Measurements from ENCODE around the gene SRGN. TPM values are rescaled to one million over a fixed set of nuclear protein-coding genes. Genes with fewer than 3 reads are reported as not detected.
A peak's percentile ranks its signal among the peaks of the same experiment; 100 is the strongest.

SRGN gene
- total and polyA plus RNA-seq, 12 donors = 16.5 to 156 (median 98.4) TPM

DNA sequence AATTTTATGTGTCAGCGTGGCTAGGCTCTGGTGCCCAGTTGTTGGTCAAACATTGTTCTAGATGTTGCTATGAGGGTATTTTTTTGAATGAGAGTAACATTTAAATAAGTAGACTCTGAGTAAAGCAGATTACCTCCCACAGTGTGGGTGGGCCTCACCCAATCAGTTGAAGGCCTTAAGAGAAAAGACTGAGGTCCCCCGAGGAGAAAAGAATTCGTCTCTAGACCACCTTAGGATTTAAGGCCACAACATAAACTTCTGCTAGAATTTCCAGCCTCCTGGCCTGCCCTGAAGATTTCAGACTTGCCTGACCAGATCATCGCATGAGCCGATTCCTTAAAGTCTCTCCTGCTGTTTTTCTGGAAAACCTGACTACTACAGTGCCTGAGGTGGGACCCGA lies 45.1 kb upstream of the SRGN start:
- WGBS, 4 donors = 88 to 94% (median 90%) methylated on average over 3 to 6 of the region's 6 CpGs
- Histone ChIP-seq H3K36me3 (replicated peaks in 1 of 2) (no peaks in the 10 kb centered on the region), H3K27me3 (no peaks in the 10 kb centered on the region), H3K27ac (no peak overlapping the region), H3K4me1 (replicated peaks in 1 of 2) (no peaks in the 10 kb centered on the region), H3K4me3 (no peak overlapping the region), H3K9me3 (replicated peaks in 1 of 3) (no peaks in the 10 kb centered on the region)
- TF ChIP-seq, protein P1, sequence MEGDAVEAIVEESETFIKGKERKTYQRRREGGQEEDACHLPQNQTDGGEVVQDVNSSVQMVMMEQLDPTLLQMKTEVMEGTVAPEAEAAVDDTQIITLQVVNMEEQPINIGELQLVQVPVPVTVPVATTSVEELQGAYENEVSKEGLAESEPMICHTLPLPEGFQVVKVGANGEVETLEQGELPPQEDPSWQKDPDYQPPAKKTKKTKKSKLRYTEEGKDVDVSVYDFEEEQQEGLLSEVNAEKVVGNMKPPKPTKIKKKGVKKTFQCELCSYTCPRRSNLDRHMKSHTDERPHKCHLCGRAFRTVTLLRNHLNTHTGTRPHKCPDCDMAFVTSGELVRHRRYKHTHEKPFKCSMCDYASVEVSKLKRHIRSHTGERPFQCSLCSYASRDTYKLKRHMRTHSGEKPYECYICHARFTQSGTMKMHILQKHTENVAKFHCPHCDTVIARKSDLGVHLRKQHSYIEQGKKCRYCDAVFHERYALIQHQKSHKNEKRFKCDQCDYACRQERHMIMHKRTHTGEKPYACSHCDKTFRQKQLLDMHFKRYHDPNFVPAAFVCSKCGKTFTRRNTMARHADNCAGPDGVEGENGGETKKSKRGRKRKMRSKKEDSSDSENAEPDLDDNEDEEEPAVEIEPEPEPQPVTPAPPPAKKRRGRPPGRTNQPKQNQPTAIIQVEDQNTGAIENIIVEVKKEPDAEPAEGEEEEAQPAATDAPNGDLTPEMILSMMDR (IDR thresholded peaks at IDR 0.05) = no peak
- no peak for DNase-seq
- intact Hi-C loops (cut with DNase I) = no loop called here

DNA sequence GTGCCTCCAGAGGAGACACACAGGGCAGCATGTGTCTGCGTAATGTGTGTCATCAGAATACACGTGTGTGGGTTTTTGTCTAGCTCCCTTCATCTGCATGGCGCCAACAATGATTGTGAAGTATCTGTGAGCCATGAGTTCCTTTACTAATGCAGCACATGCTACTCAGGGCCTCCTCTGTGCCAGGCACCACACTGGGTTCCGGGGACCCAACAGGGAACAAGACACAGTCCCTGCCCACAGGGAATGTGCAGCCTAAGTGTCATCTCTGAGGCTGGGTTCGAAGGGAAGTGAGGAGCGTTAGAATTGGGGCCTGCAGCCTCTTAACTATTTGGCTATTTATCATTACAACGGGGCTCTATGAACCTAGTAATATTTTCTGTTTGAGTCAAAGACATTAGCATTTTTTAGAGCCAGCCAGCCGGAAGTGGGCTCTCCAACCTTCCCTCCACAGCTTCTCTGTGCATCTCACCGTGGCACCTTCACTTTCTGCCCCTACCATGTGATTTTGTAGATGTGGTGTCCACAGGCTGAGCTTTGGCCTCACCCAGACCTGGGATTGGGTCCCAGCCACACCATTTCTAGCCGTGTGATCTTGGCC lies 43.9 kb upstream of the SRGN start:
- Histone ChIP-seq H3K4me1 (replicated peaks in 1 of 2) (no peaks in the 10 kb centered on the region), H3K27me3 (no peaks in the 10 kb centered on the region), H3K4me3 (no peak overlapping the region), H3K27ac (peak overlapping the region in 1 of 5 donors; percentile 49), H3K36me3 (replicated peaks in 1 of 2) (no peaks in the 10 kb centered on the region), H3K9me3 (replicated peaks in 1 of 3) (no peaks in the 10 kb centered on the region)
- DNase-seq = no peak
- intact Hi-C loops (cut with DNase I) = no loop called here
- 64 to 70% (median 68%) methylated on average over 9 to 10 of the region's 10 CpGs for WGBS, 4 donors
- no peak for TF ChIP-seq POLR2A (IDR thresholded peaks at IDR 0.05)
- TF ChIP-seq, protein P1 (IDR thresholded peaks at IDR 0.05) = no peak

DNA sequence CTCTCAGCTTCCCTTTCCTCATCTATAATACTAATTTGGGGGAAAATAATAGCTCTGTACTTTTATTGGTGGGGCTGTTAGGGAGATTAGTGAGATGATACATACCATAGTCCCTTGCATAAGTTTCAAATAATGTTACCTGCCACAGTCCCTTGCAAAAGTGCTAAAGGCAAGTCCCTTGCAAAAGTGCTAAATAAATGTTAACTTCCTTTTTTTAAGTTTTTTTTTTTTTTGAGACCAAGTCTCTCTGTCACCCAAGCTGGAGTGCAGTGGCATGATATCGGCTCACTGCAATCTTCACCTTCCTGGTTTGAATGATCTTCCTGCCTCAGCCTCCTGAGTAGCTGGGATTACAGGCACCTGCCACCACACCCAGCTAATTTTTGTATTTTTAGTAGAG lies 43.4 kb upstream of the SRGN start:
- no peak for TF ChIP-seq POLR2A (IDR thresholded peaks at IDR 0.05)
- TF ChIP-seq, protein P1 (IDR thresholded peaks at IDR 0.05) = no peak
- Histone ChIP-seq H3K27me3 (no peaks in the 10 kb centered on the region), H3K9me3 (replicated peaks in 1 of 3) (no peaks in the 10 kb centered on the region), H3K36me3 (replicated peaks in 1 of 2) (no peaks in the 10 kb centered on the region), H3K4me1 (replicated peaks in 1 of 2) (no peaks in the 10 kb centered on the region), H3K27ac (peak overlapping the region in 2 of 5 donors; percentile 49 to 62), H3K4me3 (no peak overlapping the region)
- intact Hi-C loops (cut with DNase I) = no loop called here
- no peak for DNase-seq
- WGBS, 4 donors = 67 to 88% (median 73%) methylated on average over 1 of the region's 1 CpG

DNA sequence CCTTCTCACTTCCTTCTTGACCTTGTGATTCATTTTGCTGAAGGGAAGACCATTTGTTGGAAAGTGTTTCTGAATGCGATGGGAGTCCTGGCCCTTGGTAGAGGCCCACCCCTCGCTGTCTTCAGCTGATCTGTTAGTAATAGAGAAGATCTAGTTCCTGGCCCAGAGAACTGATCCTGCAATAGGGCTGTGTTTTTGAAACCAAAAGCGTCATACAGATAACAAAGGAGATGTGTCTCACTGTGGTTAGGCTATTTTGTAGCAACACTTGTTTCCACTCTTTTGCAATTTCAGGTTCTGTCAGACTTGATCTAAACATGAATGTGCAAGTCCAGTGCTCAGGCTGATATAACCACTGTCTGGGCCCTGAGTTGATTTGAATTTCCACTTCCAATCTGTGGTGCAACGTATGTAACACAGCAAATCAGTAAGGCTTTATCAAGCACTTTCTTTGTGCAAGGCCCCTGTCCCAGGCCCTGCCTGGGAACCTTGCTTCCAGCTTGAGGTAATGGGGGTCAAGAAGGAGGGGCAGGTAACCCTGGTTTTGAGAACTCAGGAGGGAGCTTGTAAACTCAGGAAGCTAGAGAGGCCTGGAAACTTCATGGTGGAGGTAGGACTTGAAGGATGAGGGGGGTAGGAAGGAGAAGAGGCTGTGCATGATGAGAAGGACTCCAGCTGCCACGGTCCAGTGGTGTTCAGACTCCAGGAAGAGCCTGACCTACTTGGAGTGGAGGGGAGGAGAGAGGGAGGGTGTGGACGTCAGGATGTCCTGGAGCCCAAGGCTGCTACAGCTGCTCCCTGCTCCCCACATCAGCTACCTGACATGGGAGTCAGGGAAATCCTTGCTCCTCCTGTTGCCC lies 42.2 kb upstream of the SRGN start:
- no peak overlapping the region for H3K4me3 ChIP-seq
- 62 to 71% (median 68%) methylated on average over 6 of the region's 6 CpGs for WGBS, 4 donors
- no peaks in the 10 kb centered on the region for H3K4me1 ChIP-seq (replicated peaks in 1 of 2)
- H3K27me3 ChIP-seq = no peaks in the 10 kb centered on the region
- H3K36me3 ChIP-seq (replicated peaks in 1 of 2) = no peaks in the 10 kb centered on the region
- TF ChIP-seq POLR2A (IDR thresholded peaks at IDR 0.05) = no peak
- TF ChIP-seq, protein P1 (IDR thresholded peaks at IDR 0.05) = no peak
- no peaks in the 10 kb centered on the region for H3K9me3 ChIP-seq (replicated peaks in 1 of 3)
- H3K27ac ChIP-seq = peak overlapping the region in 3 of 5 donors; percentile 45 to 62 (median 48)
- no peak for DNase-seq
- intact Hi-C loops (cut with DNase I) = no loop called here

All from adrenal gland (tissue), 12 donors.